Peyer's patch (tissue), 4 donors: ENCODE measurements around the gene MRPS2. TPM values are rescaled to one million over a fixed set of nuclear protein-coding genes. Genes with fewer than 3 reads are reported as not detected.

ENCODE experiments used
- DNase-seq, 3 donors: peaks; one replicate each; pipeline ENCODE4 v3.0.0-alpha.2; 2017 to 2019
- H3K27ac ChIP-seq, 4 donors: fragments of 200-600 bp; sonication (generic); one replicate each; pipeline ENCODE4 v1.5.1; 2016 to 2019
- H3K27me3 ChIP-seq, 2 donors: fragments of 200-600 bp; sonication (generic); one replicate each; pipeline ENCODE4 v1.5.1; 2019
- H3K36me3 ChIP-seq, 3 donors: fragments of 200-600 bp; sonication (generic); one replicate each; pipeline ENCODE4 v1.5.1; 2016 to 2019
- H3K4me1 ChIP-seq, 4 donors: fragments of 200-600 bp; sonication (generic); one replicate each; pipeline ENCODE4 v1.5.1; 2016 to 2019
- H3K4me3 ChIP-seq, 4 donors: fragments of 200-600 bp; sonication (generic); 1 replicate in 3 of 4; 2 replicates in 1 of 4; pipeline ENCODE4 v1.5.1; 2016 to 2019; ENCODE audit warnings: mild to moderate bottlenecking in 1 of 4
- H3K9me3 ChIP-seq, 4 donors: fragments of 200-600 bp; sonication (generic); one replicate each; pipeline ENCODE4 v1.5.1; 2016 to 2019; ENCODE audit warnings: mild to moderate bottlenecking in 1 of 4
- CTCF ChIP-seq, 6 experiments: fragments of 450-650 bp in 4 of 6; fragments of 200-600 bp in 2 of 6; sonication (generic) in 1 of 6; IDR thresholded peaks; one replicate each; pipeline ENCODE4 v1.5.1; 2017 to 2019; ENCODE audit warnings: antibody characterized with exemption in 6 of 6, mild to moderate bottlenecking in 3 of 6, moderate library complexity in 1 of 6
- POLR2A ChIP-seq, 2 donors: fragments of 450-650 bp; IDR thresholded peaks; one replicate each; pipeline ENCODE4 v1.5.1; 2017; ENCODE audit warnings: antibody characterized with exemption in 2 of 2, mild to moderate bottlenecking in 2 of 2, moderate library complexity in 2 of 2
- total RNA-seq, 4 donors: library from RNA; depleted of rRNA; stranded (reverse); fragments of >200 nt; gene quantifications; one replicate each; pipeline ENCODE4 v1.1.0, GENCODE V29; 2016

The MRPS2 gene
- total RNA-seq, 4 donors from 2014 or later, result 22.3 to 42.7 (median 32.4) TPM

- no peak for DNase-seq
- Histone ChIP-seq H3K9me3 (no peaks in the 10 kb centered on the region), H3K27me3 (no peaks in the 10 kb centered on the region)
These were observed 20.9 kb upstream of the MRPS2 start, which contains the start of gene PPP1R26 for GRCh38 chr9:135479469-135480052. TSS of gene PPP1R26 (plus strand) at chr9:135479782. CDS start at chr9:135484511, 4,729 bp downstream.

GRCh38 chr9:135480071-135480939 is 20.2 kb upstream of the MRPS2 start:
- H3K4me1 ChIP-seq, result peaks cover 0 to 15% (median 7%) of the 10 kb centered on the region in 4 donors
- H3K4me3 ChIP-seq, result peak overlapping the region; percentile 59 to 93 (median 78)
- H3K27me3 ChIP-seq, result no peaks in the 10 kb centered on the region
- TF ChIP-seq POLR2A (IDR thresholded peaks at IDR 0.05) (peak in 1 of 2 donors; percentile 14), CTCF (IDR thresholded peaks at IDR 0.05) (no peak)
- DNase-seq, result peak in 1 of 3 donors; percentile 73
- peak overlapping the region; percentile 45 to 84 (median 54) for H3K27ac ChIP-seq
- H3K9me3 ChIP-seq, result no peaks in the 10 kb centered on the region
- H3K36me3 ChIP-seq, result peaks cover 0 to 15% (median 0%) of the 10 kb centered on the region in 3 donors

More at GRCh38 chr9:135479469-135480052, 20.9 kb upstream of the MRPS2 start, which contains the start of gene PPP1R26:
- Histone ChIP-seq H3K27ac (peak within 1 kb of the TSS; percentile 45 to 84 (median 71)), H3K4me1 (peaks cover 0 to 15% (median 7%) of the 10 kb centered on the region in 4 donors), H3K4me3 (peak within 1 kb of the TSS; percentile 59 to 93 (median 78)), H3K36me3 (peaks cover 0 to 7% (median 0%) of the 10 kb centered on the region in 3 donors)
- TF ChIP-seq CTCF (IDR thresholded peaks at IDR 0.05), result no peak
- no peak for TF ChIP-seq POLR2A (IDR thresholded peaks at IDR 0.05)

GRCh38 chr9:135480940-135481310 is 19.6 kb upstream of the MRPS2 start:
- H3K27me3 ChIP-seq, result no peaks in the 10 kb centered on the region
- TF ChIP-seq POLR2A (IDR thresholded peaks at IDR 0.05) (no peak), CTCF (IDR thresholded peaks at IDR 0.05) (no peak)
- DNase-seq, result no peak
- H3K4me1 ChIP-seq, result peaks cover 0 to 15% (median 7%) of the 10 kb centered on the region in 4 donors
- peaks cover 0 to 21% (median 0%) of the 10 kb centered on the region in 3 donors for H3K36me3 ChIP-seq
- peak overlapping the region in 1 of 4 donors; percentile 55 for H3K27ac ChIP-seq
- peak overlapping the region; percentile 59 to 93 (median 78) for H3K4me3 ChIP-seq
- H3K9me3 ChIP-seq, result no peaks in the 10 kb centered on the region

GRCh38 chr9:135482015-135482754 is 18.3 kb upstream of the MRPS2 start:
- no peak for TF ChIP-seq CTCF (IDR thresholded peaks at IDR 0.05)
- no peak for TF ChIP-seq POLR2A (IDR thresholded peaks at IDR 0.05)

More at GRCh38 chr9:135482015-135482754, 18.3 kb upstream of the MRPS2 start:
- Histone ChIP-seq H3K9me3 (no peaks in the 10 kb centered on the region), H3K27ac (no peak overlapping the region), H3K4me3 (no peak overlapping the region), H3K4me1 (peaks cover 0 to 15% (median 7%) of the 10 kb centered on the region in 4 donors), H3K36me3 (peaks cover 0 to 31% (median 0%) of the 10 kb centered on the region in 3 donors), H3K27me3 (no peaks in the 10 kb centered on the region)
- no peak for DNase-seq
